Stimulated activated CD4-positive, alpha-beta T cell treated with anti-CD3 and anti-CD28 coated beads, Interleukin-4, amount 100 ng/mL, for 48 hours (primary cell): ENCODE data around the gene DSG2.
"Not testable (repeated sequence)": the region's sequence is repeated elsewhere in the genome, so short reads cannot be mapped to it uniquely, and the experiment has no call there.

ENCODE experiments used
- DNase-seq, 2 donors: peaks; one replicate each; pipeline ENCODE4 v3.0.0-alpha.2; 2020; ENCODE audit warnings: low read depth in 2 of 2

The DSG2 gene

DNA sequence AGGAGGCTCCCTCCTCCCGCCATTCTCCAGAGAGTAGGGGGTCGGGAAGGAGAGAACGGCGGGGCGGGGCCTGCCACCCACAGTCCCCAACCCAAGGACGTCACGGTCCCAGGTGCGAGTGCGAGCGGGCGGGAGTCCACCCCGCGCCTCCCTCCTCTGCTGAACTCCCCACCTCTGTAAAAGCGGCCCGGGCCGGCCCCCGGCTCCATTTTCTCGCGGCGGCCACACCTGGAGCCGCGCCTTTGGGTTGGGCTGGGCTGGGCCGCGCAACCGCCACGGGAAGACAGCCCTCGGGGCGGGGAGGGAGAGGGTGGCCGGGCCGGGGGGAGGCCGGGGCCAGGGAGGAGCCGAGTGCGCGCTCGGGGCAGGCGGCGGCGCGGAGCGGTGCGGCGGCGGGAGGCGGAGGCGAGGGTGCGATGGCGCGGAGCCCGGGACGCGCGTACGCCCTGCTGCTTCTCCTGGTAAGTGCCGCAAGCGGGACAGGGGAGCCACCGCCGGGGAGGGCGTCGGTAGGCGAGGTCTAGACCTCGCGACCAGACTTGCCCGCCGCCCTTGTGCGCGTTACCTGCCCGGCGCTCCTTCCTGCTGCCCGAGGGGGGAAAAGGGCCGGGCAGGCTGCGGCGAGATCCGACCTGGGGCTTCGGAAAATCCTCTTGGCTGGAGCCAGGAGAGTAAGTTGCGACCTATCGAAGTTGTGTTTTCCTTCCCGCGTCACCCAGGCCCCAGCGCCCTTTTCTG is at the start of gene DSG2:
Gene DSG2 (plus strand): TSS at position 342 of the 738 bp plus-strand sequence. CDS start 75 bp downstream, at position 417.
- peak; percentile 4 for DNase-seq

DNA sequence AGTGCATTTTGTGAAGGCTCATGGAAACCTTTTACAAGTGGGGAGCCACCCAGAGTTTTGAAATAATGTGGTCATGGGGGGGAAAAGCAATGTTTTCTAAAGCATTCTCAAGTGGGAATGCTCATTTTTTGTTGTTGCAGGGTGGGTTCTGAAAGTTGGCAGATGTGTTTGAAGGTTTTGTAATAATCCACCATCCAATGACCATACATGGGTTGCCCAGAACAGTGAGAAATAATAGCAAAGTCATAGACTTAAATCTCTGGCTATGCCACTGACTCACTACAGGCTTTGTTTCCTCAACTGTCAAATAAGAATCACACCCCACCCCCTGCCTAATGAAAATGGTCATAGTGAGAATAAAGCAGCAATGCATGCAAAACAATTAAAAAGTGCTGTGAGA is 47.6 kb upstream of the DSG2 start:
- no peak for DNase-seq

DNA sequence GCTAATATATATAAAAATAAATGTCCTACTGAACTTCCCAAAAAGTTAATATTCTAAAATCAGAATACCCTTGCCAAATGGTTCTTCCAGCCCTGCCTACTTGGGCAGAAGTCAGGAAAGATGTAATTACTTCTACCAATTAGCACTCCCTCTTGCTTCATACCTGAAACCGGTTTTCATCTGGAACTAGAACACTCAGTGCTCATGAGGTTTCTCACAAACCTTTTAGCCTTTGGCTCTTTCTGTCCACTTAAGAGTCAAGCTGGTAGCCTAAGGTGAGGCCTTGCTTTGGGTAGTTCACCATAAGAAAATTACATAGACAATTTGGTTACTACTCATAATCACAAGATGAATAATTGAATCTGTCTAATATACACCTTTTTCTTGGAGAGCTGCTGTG is 46.4 kb upstream of the DSG2 start:
- DNase-seq = no peak

DNA sequence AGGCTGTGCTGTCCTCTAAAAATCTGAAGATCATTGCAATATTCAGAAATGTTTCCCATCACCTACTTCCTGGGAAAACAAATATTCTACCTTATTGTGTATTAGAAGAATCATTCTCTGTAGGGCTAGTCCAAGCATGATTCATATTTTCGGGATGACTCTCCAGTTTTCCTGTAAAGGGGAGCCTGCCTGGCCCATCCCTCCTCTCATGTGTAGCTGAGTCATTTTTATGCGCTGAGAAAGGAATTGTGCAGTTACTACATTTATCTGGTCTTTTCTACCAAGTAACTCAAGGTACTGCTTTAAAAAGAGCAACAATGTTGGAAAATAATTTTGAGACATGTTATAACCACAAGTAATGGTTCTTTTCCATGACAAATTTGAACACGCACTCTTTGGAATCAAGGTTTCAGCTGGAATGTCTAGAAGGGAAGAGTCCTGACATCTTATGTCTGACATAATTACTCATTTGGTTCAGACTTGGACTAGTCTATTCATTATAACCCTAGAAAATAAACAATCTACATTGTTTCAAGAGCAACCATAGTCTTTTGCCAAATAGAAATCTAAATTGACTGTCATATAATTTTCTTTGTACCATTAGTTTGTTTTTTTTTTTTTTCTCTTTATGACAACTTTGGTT is 43.8 kb upstream of the DSG2 start:
- DNase-seq = no peak

DNA sequence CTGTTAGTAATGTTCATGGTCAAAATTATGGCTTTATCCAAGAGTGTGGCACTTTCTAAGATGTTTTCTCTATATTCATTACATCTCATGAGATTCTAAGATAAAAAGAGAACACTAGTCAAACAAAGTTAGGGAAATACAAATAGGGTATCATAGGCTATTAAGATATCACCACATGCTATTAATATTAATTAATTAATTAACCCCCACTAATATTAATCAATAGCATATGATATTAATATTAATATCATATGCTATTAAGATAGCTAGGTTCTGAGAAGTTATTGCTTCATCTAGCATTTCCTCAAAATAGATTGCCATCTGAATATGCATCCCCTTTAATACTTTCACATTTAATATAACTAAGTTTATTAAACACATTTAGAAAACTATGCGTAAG is 28.3 kb upstream of the DSG2 start:
- no peak for DNase-seq

DNA sequence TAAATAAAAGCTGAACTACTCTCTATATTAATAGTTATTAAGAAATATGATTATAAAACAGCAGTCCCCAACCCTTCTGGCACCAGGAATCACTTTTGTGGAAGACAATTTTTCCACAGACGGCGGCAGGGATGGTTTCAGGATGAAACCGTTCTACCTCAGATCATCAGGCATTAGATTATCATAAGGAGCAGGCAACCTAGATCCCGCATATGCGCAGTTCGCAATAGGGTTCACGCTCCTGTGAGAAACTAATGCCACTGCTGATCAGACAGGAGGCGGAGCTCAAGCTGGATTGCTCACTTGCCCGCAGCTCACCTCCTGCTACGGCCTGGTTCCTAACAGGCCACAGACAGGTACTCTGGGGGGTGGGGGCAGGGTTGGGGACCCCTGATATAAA is 19.3 kb upstream of the DSG2 start:
- DNase-seq = no peak

DNA sequence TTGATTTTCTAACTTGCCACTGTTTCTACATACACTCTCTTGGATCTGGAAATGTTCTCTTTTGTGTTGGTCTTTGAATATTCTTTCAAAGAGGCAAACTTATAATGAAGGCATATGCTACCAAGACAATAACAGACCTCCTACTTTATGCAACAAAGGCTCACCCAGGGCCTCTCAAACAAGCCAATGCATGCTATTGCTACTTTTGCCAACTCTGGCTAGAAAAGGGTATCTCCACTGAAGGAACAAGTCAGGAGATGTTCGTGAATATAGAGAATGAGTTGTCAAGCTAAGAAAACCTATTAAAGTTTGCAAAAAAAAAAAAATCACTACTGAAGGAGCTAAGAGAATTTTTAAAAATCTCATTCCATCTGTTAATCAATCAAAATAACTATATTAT is 15.9 kb upstream of the DSG2 start:
- no peak for DNase-seq

DNA sequence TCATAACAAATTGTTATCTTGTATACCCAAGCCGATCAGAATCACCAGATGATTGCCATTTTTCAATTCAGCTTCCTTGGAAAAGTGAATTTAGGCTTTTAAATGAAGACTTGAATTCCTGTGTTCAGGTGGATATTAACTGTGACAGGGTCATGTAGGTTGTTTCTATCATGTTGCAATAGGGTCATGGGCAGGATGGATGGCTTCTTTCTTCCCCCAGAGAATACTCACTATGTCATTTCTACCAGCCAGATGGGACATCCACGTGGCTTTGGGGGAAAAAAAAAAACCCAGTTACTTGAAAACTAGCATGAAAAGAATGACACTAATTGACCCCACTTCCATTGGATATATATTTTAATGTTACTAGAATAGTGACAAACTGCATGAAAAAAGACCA is 14.6 kb upstream of the DSG2 start:
- DNase-seq = no peak

DNA sequence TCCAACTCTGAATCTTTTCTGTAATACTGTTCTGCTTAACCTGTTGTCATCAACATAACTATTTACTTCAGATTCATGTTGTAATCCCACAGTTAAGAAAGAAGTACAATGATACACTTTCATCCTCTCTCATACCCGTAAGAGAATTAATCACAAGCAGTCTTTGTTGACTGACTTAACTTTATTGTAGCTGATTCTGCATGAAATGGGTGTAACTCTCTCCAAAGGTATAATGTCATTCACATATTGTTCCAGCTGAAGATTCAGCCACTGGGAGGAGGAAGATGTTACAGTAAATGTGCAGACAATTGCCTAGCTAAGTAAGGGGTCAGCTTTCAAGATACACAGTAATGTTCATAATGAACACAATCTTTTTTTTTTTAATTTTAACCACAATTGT is 13.5 kb upstream of the DSG2 start:
- DNase-seq = no peak

DNA sequence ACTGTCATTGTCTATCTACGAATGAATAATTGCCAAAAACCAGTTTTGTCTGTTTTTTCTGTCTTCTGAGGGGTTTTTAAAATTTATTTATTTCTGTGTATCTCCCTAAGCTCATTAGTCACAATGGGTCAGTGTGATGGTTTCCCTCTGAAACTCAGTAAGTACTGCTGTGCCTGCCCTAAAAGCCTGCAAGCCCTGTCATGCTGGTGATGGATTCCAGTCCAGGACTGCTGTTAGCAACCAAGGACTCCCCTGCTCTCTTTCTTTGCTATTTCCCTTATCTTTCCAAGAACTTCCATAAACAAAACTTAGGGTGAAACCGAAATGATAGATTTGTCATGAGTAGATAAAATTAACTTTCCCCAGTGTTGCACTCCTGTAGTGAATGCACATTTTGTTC is 11.8 kb upstream of the DSG2 start:
- DNase-seq = no peak

DNA sequence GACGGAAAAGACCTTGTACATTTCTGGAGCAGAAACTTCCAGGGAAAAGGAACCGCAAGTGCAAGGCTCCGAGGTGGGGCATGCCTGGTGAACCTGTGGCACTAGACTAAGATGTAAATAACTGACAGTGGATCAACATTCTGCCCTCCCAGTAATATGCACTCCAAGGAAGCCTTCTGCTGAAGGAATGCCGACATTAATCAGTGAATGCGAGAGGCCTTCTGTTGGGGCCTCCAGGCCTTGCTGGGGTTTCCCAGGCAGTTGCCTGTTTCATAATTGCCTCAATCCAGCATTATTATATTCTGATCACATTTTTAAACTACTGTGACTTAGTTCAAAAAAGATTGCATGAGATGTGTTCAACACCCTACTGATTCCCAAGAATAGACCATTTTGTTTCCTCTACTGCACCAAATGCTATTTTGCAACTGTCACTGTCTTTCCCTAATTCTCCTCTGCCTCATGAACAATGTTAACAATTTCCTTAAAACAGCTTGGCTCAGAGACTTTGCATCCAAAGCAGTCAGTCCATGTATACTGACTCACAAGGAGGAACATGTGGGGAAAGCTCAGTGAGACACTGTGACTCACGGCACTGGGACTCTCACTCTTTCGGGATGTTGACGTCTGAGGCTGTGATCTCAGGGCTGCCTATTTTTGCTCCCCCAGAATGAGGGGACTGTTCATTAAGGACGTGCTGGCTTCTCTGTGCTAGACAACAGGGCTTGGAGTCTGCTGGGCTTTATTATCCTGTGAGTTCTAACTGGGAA is 10.5 kb upstream of the DSG2 start:
- no peak for DNase-seq

DNA sequence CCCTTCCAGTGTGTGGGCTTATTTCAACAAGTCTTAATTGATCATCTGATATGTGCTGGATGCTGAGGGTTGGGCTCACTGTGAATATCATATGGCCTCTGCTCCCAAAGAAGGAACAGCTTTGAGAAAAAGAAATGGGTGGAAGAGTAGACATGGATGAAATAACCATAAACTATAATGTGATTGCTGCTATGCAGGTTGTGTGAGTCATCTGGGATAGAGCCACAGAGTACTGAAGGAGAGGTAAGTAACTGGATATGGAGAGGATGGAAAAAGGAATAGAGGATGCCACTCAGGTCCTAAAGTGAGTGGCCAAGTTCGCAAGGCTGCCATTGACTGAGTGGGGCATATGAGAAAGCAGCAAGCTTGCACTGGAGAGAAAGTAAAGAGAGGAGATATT is 8.7 kb upstream of the DSG2 start:
- DNase-seq = no peak

DNA sequence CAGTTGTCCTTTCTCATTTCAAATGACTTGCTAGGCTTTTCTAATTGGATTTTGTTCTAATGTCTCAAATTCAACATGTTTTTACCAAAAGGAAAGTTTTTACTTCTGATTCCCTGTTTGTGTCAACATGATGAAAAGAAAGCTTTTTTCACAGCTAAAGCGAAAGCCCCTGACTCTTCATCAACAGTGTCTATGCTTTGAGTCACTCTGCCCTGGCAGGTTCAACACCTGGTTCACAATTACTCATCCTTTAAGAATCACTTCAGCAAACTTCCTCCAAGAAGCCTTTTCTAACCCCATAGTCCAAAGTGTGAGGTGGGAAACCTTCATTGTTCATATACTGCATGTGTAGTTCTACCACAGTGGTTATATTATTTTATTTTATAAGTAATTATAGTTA is 7.6 kb upstream of the DSG2 start:
- no peak for DNase-seq

DNA sequence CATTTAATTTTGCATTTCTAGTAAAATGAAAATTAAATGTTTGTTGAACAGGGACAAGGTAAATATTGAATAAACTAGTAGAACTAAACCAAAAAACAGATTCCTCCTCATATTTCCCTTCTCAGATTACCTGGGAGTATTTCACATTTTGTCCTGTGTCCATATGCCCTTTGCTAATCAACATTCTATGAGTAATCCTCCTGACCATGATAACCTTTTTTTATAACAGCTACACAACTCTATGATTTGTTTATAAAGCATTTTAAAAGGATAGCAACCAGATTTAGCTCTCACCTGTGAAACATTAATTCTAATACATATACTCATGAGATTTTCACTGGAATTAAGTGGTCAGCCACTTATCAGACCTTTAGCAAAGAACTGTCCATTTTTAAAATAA is 7.1 kb upstream of the DSG2 start:
- DNase-seq = no peak

DNA sequence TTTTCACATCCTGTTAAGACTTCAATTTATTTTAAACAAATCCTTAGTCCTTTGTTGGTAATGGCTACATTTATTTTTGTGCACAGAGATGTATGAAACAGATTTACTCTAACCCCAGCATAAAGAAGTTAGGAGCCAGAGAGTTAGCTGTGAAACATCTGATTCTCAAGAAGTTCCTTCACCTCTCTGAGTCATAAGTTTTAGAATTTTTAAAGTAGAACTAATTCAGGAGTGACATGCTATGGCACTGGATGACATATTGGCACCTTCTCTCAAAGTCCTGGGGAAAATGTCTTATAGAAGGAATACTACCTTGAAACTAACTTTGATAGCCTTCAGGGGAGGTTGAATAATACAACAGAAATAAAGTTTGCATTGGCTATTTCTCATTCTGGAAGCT is 6.4 kb upstream of the DSG2 start:
- DNase-seq = no peak

DNA sequence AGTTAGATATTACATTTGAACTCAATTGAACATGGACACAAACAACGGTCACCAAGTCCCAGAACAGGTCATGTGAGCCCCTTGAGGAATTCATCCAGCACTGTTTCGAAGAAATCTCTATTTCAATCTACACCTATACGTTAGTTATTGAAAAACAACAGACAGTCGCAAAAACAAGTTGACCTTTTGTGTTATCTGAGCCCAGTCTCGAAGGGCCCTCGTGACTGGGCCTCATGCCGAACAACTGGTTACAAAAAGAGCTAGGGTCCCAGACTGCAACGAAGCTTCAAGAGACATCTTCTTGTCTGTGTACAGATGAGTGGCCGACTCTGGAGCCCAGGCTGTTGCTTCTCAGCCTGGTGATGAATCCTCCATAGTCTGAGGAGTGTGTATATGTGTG is 5.3 kb upstream of the DSG2 start:
- no peak for DNase-seq

DNA sequence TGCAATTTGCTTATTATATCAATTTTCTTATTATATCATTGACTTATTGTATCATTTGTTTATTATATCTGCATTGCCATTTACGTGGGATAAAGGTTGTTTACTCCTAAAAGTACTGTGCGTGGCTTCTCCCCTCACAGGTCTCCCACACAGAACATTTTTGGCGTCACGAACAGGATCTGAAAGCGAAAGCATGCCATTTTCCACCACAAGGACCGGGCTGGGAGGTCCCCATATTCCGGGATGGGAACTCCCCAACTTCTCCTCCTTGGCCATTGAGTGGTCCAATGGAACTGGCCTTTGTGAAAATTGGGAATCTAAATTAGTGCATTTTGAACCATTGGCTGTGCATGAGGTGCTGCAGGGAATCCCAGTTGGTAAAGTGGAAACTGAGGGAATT is 4.8 kb upstream of the DSG2 start:
- no peak for DNase-seq

DNA sequence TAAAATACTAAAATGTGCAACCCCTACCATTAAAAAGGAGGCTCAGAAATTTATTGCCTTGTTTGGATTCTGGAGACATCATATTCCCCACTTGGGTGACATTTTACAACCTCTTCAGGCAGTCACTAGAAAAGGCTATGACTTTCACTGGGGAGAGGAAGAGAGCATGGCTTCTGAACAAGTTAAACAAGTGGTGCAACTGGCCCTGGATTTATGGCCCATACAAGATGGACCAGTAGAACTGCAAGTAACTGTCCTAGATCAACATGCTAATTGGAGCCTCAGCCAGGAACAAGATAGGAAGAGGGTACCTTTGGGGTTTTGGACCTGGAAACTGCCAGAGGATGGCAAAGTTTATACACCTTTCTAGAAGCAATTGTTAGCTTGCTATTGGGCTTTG is 4.0 kb upstream of the DSG2 start:
- no peak for DNase-seq

DNA sequence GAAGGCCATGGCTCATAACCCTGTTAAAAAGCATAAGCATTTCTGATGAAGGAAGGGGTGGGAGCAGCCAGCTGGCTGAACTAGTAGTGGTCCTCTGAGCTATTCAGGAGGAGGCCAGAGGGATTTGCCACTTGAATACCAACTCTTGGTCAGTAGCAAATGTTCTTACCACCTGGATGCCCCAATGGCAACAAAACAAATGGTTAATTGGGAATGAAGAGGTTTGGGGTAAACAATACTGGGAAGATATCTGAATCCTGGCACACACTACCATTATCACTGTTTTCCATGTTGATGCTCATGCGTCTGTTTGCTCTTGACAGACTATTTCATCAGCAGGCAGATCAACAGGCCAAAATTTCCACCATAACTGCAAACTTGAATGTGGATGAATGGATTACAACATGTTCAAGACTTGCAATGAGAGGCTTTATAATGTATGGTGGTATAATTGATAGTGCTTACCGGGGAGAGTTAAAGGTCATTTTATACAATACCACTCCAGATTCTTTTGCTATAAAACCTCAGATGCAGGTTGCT is 3.2 kb upstream of the DSG2 start:
- DNase-seq = not testable (repeated sequence)

DNA sequence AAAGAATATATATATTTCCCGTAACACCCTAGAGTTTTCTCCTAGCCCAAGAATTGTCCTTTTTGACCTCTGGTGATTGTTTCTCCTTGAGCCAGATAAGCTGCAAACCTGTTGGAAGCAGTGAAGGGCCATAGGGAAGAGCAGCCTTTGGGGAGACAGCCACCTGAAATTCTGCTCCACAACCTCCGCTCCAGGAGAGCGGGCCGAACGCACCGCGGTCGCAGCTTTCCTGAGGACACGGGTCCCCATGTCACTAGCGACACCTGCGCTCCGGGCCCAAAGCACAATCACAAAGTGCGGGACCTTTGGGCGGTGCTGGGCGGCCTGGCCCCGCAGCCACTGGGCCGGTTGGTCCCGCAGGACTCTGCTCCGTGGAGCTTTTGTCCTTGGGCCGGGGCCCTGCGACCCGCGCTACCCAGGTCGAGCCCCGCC is 557 bp upstream of the DSG2 start:
- no peak for DNase-seq

DNA sequence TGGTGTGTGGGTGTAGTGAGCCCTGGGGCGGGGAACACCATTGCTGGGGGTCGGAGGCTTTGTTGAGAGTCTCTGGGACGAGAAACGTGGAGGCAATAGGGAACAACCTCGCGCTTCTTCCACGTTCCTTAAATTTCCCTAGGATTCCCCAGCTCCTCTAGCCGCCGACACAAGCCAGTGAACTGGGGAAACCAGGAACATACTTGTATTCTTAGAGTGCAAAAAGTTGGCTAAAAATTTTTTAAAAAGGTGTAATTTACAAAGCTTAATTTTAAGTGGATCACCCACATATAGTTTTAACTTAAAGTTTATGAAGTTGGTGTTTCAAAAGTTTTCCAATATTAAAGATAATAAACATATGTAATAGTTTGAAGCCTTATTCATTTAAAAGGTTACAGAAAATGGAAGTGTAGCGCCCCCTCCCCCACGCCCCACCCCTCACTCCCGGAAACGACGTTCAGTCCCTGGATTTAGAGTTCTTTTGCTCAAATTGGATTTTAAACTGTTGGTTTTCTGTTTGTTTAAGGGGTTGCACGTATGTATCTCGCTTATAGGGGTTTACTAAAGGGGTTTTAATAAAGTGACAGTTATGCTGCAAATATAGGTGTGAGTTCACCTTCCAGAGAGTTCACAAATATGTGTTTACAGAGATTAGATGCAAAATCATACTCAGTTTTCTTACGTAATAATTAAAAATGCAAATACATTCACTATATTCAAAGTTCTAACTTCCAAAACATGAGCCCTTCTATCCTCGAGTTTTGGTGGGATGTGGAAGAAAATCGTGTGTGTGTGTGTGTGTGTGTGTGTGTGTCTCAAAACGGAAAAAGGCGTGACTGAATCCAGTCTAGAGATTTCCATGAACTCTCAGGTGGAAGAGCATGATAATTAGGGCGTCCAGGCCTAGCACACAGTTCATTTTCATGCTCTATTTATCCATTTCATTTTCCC is 872 bp downstream of the DSG2 start:
- no peak for DNase-seq
